SK-N-DZ (cell line): Measurements from ENCODE around the gene KIF19. TPM values are rescaled to one million over a fixed set of nuclear protein-coding genes. Genes with fewer than 3 reads are reported as not detected.
A peak's percentile ranks its signal among the peaks of the same experiment; 100 is the strongest.
"Not testable (repeated sequence)": the region's sequence is repeated elsewhere in the genome, so short reads cannot be mapped to it uniquely, and the experiment has no call there.

ENCODE experiments used
- DNase-seq: peaks from one replicate; pipeline ENCODE4 v3.0.0-alpha.2; 2015; ENCODE audit warnings: low spot score
- polyA plus RNA-seq, 2 experiments: library from polyadenylated mRNA; depleted of rRNA; stranded (reverse); fragments of >200 nt; gene quantifications; 2 replicates each; pipeline ENCODE4 v1.2.3, GENCODE V29; 2014

The KIF19 gene, protein sequence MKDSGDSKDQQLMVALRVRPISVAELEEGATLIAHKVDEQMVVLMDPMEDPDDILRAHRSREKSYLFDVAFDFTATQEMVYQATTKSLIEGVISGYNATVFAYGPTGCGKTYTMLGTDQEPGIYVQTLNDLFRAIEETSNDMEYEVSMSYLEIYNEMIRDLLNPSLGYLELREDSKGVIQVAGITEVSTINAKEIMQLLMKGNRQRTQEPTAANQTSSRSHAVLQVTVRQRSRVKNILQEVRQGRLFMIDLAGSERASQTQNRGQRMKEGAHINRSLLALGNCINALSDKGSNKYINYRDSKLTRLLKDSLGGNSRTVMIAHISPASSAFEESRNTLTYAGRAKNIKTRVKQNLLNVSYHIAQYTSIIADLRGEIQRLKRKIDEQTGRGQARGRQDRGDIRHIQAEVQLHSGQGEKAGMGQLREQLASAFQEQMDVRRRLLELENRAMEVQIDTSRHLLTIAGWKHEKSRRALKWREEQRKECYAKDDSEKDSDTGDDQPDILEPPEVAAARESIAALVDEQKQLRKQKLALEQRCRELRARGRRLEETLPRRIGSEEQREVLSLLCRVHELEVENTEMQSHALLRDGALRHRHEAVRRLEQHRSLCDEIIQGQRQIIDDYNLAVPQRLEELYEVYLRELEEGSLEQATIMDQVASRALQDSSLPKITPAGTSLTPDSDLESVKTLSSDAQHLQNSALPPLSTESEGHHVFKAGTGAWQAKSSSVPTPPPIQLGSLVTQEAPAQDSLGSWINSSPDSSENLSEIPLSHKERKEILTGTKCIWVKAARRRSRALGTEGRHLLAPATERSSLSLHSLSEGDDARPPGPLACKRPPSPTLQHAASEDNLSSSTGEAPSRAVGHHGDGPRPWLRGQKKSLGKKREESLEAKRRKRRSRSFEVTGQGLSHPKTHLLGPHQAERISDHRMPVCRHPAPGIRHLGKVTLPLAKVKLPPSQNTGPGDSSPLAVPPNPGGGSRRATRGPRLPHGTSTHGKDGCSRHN
- polyA plus RNA-seq (2014; cell fraction: cytosol; rRNA removed): 0.07 and 0.22 TPM in 2 replicates
- 1.0 and 1.2 TPM in 2 replicates for polyA plus RNA-seq (2014; cell fraction: nucleus; rRNA removed)

DNA sequence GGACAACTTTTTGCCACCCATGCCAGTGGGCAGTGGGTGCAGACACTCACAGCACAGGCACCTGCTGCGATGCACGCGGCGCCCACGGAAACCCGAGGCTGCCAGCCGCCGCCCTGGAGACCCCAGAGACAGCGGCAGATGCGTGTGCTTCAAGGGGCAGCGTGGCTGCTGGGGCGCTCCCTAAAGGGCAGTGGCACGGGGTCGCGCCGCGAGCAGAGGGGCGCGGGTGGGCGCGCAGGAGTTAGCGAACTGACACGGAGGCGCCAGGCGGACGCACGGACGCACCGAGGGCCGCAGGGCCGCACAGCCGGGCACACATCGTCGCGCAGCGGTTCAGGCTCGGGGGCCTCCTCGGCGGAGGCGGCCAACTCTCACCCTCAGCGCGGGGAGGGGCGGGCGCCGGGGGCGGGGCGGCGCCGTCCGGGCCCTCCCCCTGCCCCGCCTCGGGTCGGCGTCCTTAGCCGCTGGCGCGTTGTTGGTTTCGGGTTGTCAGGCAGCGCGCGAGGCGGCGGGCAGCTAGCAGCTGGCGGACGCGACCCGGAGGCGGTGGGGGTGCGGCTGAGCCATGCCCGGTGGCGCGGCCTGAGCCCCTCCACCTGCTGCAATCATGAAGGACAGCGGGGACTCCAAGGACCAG, at the start of gene KIF19:
TSS of gene KIF19 (plus strand) at position 484 of the 637 bp plus-strand sequence. CDS start at position 608, 124 bp downstream.
- DNase-seq: no peak

DNA sequence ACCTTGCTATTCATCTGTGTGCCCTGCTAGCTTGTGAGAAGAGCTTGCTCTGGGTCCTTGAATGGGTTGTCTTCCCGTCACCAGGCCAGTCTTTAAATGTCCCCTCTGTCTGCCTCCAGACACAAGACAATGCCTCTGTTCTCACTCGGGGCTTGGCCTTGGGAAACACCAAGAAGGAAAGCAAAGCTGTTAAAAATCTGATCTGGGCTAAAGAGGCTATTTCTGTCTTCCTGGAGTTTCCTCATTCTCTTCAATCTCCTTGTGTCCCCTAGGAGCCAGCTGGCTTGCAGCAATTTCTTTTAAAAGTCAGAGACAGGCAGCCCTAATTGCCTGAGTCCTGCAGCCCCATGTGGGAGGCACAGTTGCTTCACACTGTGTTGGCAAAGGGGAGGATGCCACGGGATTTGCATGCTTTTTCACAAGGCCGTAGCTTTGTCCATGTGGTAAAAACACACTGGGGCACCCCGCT, 49.5 kb upstream of the KIF19 start:
- no peak for DNase-seq

DNA sequence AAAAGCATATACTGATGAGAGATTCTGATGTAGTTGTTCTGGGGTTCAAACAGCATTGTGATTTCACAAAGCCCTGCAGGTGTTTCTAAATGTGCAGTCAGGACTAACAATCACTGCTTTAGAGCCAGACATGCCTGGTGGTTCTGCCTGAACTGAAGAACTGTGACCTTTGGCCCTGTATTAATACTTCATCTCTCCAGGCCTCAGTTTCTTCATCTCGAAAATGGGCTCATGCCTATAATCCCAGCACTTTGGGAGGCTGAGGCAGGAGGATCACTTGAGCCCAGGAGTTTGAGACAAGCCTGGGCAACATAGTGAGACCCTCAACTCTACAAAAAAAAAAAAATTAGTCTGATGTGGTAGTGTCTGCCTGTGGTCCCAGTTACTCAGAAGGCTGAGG, 48.1 kb upstream of the KIF19 start:
- DNase-seq: no peak

DNA sequence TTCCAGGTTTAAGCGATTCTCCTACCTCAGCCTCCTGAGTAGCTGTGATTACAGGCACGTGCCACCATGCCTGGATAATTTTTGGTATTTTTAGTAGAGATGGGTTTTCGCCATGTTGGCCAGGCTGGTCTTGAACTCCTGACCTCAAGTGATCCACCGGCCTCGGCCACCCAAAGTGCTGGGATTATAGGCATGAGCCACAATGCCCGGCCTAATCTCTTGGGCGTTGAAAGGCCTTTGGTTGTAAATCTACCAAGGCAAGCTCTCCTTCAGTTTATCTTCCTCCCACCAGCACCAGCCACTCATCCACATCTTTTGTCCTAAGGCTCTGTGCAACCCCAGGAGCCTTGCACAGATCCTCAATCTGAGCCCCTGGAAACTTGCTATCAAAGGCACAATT, 46.4 kb upstream of the KIF19 start:
- not testable (repeated sequence) for DNase-seq

DNA sequence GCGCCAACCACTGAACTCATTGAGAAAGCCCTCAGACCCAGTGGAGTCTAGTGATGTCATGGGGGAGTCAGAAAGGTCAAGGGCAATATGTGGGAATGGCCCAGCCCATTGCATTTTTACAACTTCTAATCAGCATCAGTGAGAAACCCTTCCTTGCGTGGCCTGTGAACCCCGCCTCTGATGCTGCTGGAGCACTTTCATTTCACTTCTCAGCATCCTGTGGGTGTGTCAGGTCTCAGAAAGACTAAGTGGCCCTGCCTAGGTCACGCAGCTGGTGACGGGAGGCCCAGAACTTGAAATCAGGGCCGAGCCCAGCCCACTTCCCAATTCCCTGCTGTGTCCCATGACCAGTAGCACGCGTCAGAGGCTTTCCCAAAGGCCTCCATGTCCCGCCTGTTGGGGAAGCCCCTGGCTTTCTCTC, 45.9 kb upstream of the KIF19 start:
- DNase-seq: no peak

DNA sequence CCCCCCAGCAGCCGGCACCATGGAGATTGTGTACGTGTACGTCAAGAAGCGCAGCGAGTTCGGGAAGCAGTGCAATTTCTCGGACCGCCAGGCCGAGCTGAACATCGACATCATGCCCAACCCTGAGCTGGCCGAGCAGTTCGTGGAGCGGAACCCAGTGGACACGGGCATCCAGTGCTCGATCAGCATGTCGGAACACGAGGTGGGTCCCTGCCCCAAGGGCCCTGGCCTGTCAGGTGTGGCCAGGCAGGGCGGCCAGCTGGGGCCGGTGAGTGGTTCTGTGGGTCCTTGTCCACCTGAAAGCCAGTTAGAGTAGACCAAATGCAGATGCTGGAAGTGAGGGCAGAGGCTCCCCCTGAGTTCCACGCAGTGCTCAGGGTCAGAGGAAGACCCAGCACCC, 44.2 kb upstream of the KIF19 start:
- no peak for DNase-seq

DNA sequence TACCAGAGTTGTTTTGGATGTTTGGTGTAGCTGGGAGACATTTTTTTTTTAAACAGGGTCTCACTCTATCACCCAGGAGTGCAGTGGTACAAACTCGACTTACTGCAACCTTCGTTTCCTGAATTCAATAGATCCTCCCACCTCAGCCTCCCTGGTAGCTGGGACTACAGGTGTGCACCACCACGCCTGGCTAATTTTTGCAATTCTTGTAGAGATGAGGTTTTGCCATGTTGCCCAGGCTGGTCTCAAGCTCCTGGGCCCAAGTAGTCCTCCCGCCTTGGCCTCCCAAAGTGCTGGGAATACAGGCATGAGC, 43.8 kb upstream of the KIF19 start:
- not testable (repeated sequence) for DNase-seq

DNA sequence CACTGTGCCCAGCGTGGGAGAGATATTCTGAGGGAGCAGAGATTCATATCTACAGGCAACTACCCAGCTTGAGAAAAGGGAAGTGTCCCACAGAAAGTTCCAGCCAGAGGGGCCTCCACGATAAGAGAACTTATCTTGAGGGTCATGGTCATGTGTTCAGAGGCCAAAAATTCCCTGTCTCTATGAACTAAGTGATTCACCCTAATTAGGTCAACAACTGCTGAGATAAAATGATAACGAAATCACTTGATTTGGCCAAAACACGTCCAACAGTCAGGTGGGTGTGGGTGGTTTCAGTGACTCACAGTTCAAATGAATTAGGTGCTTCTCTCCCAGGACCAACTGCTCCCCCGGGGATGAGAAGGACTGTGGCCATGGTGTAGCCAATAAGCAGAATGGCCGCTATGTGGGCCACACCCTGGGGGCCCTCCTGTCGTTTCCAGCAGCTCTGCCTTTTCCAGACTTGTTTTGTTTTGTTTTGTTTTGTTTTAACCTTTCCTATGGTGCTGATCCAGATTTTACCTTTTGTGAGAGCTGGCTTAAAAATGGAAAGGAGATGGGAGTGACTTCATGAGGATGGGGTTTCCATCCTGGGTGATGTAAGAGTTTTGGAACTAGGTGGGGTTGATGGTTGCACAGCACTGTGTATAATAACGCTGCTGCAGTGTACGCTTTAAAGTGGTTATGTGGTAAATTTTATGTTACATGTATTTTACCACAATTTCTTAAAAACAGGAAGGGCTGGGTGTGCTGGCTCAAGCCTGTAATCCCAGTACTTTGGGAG, 43.2 kb upstream of the KIF19 start:
- no peak for DNase-seq

DNA sequence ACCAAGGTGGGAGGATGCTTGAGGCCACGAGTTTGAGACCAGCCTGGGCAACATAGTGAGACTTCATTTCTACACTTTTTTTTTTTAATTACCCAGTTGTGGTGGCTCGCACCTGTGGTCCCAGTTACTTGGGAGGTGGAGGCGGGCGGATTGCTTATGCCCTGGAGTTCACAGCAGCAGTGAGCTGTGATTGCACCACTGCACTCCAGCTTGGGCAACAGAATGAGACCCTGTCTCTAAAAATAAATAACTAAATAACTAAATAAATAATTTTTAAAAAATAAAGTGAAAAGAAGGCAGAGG, 42.7 kb upstream of the KIF19 start:
- no peak for DNase-seq

DNA sequence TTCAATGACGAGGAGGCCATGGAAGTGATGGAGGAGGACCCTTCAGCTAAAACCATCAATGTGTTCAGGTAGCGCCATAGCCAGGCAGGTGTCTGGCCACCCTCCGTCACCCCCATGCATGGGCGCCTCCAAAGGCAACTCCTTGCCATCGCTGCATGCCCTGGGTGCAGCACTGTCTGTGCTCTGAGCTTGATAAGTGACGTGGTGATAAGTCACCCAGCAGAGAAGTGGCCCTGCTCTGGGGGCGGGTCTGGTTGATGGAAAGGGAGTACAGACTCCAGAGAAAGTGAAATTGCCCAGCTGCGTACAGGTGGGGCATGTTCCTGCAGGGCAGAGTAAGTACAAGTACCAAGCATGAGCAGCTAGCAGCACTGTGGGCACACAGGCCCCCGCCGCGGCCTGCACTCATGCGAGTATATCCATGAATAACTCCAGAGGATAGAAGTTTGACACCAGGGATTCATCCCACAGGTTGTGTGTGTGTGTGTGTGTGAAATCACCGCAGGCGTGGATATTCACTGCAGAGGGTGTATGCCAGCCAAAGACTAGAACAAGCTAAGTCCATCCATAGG, 38.9 kb upstream of the KIF19 start:
- no peak for DNase-seq

DNA sequence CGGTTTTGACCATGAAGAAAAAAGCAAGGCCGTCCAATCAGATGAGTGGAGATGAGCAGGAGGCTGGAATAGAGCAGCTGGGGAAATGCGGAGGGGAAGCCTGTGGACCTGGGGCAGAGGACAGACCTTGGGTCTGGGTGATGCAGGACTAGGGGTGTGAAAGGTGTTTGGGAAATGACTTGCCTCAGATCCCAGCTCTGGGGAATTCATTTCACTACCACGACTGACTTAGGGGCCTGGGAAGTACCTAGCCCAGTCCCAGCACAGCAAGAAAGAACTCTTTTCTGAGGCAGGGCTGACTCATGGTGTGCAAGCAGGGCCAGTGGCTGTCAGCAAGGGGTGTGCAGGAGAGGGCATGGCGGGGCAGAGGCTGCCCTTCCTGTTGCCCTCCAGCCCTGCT, 37.2 kb upstream of the KIF19 start:
- no peak for DNase-seq

DNA sequence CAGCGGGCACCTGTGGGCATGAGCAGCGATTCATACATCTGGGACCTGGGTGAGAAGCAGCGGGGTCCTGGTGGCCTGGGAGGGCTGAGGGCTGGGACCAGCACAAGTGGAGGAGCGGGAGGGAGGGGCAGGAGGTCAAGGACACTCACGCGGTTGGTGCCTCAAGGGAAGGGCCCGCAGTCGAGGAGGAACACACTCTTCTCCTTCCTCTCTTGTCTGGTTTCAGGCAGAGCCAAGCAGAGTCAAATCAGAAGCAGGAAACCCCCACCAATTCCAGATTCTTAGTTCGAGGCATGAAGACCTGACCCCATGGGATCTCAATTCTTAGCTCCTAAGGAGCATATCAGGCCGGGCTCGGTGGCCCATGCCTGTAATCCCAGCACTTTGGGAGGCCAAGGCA, 36.3 kb upstream of the KIF19 start:
- DNase-seq: no peak

DNA sequence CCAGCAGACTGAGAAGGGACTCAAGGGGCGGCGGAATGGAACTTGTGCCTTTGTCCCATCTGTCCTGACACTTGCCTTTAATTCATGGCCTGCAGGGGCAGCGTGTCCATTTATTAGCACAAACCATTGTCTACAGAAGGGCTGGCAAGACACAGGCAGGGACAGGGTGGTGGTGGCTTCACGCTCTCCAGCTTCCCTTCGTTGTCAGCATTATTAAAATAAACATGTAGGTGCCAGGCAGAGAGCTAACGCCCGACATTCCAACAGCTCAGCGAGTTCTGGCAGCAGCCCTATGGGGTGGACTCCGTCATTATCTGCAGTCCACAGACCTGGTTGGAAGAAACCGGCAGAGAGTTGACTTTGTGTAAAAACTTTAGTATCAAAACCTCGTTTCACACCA, 35.7 kb upstream of the KIF19 start:
- DNase-seq: no peak

DNA sequence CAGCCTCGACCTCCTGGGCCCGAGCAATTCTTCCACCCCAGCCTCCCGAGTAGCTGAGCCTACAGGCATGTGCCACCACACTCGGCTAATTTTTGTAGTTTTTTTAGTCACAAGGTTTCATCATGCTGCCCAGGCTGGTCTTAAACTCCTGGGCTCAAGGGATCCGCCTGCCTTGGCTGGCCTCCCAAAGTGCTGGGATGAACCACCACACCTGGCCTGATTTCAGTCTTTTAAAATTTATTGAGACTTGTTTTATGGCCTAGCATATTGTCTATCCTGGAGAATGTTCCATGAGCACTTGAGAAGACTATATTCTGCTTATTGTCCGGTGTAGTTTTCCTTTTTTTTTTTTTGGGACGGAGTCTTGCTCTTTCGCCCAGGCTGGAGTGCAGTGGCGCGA, 33.5 kb upstream of the KIF19 start:
- DNase-seq: no peak

DNA sequence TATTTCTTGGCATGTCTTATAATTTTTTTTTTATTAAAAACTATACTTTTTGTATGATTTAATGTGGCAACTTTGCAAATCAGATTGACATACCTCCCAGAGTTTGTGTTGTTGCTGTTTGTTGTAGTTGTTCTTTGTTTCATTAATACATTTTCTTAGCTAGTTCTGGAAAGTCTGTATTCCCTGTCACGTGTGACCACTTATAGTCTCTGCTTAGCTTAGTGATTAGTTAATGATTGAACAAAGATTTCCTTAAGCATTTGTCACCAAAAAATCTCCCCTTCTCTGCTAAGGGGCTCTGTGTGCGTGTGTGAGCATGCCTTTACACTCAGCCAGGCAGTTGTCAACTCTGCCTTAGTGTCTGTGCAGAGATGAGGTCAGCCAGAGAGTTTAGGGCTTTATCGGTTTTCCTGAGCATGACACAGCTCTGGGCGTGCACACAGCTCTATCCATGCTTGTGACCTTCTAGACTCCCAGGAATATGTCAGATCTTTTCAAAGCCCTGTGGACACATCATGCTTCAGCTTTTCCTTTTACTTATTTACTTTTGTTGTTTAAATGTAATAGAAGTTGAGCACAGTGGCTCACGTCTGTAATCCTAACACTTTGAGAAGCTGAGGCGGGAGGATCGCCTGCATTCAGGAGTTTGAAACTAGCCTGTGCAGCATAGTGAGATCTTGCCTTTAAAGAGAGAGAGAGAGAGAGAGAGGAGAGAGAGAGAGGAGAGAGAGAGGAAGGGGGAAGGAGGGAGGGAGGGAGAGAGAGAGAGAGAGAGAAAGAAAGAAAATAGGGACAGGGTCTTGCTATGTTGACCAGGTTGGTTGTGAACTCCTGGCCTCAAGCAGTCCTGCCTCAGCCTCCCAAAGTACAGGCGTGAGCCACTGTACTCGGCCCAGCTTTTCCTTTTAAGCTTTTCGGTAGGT, 30.1 kb upstream of the KIF19 start:
- DNase-seq: no peak

DNA sequence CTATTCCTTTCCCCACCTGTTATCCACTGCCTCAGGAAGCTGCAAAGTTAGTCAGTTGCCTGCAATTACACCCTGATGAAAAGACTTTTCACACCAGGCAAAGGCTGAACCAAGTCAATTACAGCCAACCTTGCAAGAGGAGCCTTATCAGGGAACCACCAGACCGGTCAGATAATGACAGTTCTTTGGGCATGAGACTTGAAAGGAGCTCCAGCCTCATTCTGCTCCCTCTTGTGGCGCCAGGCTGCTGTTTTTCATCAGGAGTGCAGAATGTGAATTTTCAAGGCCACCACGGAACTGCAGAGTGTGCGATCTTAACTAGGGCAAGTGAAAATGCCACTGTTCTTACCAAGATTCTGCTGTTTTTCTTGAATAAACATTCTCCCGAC, 29.5 kb upstream of the KIF19 start:
- DNase-seq: peak; percentile 69

DNA sequence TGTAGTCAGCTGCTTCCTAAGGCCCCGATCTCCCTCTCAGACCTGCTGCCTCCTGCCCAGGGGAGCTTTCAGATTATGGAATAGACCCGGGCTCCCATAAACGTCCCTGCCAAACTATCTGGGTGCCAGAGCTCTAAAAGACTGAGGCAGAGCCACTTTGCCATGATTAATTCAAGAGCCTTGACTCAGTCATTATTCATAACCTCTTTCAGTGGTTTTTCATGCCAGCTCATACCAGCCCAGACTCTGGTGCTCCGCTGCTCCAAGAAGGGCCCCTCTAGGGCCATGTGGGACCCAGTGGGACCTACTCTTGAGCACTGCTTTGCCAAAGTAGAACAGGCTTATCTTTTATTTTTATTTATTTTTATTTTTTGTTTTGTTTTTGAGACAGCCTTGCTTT, 28.1 kb upstream of the KIF19 start:
- DNase-seq: no peak

DNA sequence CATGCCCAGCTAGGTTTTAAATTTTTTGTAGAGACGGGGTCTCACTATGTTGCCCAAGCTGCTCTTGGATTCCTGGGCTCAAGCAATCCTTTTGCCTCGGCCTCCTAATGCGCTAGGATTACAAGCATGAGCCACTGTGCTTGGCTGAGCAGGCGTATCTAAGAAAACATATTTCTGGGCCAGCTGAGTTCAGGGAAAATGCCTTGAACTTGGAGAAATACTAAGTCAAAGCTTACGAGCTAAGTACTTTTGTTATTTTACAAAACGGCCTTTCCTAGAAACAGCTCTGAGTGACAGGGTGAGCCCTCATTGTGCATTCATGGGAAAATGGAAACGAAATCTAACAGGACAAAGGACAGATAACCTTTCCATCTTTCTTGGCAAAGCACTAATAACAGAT, 27.2 kb upstream of the KIF19 start:
- no peak for DNase-seq

DNA sequence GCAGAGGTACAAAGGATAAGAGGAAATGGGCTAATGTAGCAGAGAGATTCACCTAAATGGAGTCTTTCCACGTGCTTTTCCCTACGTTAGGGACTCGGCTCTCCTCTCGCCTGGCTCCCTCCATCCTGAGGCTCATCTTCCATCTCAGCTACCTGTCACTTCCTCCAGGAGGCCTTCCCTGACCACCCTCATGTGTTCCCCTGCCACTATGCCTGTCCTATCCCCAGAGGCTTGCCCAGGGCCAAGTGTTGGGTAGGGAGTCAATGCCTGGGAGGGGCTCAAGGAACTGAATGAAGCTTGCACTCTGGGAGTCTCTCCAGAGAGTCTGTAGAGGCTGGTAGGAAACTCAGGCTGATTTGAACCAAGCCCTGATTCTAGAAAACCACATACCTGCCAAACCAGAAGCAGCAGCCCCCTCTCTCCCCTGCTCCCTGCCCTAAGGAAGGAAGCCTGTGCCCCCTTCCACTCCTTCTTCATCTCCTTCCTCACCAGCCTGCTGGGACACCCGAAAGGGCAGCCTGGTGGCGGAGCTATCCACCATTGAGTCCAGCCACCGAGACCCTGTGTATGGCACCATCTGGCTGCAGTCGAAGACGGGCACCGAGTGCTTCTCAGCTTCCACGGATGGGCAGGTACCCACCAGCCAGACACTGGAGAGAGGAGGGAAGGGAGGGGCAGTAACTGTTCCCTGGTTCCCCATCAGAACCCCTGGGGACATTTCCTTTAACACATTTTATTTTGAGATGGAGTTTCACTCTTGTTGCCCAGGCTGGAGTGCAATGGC, 26.6 kb upstream of the KIF19 start:
- DNase-seq: no peak
